Frontal cortex (tissue), 4 donors: ENCODE results near the gene INO80D. TPM values are rescaled to one million over a fixed set of nuclear protein-coding genes. Genes with fewer than 3 reads are reported as not detected.
"Not testable (repeated sequence)": the region's sequence is repeated elsewhere in the genome, so short reads cannot be mapped to it uniquely, and the experiment has no call there.

Experiments
- DNase-seq, 2 donors: peaks; one replicate each; pipeline ENCODE4 v3.0.0; 2012; ENCODE audit warnings: low spot score in 2 of 2
- FAIRE-seq: peaks from 2 replicates; lab custom pipeline; 2012; peaks lifted over from hg19 to GRCh38; lab: Jason Lieb, UNC
- total RNA-seq: library from RNA; depleted of rRNA; stranded (reverse); fragments of >200 nt; gene quantifications from one replicate; pipeline ENCODE4 v1.2.3, GENCODE V29; 2014
- donor health status: control.
- donor health status: control.
- donor health status: control.

INO80D gene
- total RNA-seq, 1 donor from 2014 or later: 16.3 TPM

GRCh38 chr2:206035393-206035792 lies 50.6 kb downstream of the INO80D start:
- FAIRE-seq, DNase-seq: not testable (repeated sequence)

GRCh38 chr2:206033452-206033851 lies 52.5 kb downstream of the INO80D start:
- FAIRE-seq, DNase-seq: not testable (repeated sequence)

DNA sequence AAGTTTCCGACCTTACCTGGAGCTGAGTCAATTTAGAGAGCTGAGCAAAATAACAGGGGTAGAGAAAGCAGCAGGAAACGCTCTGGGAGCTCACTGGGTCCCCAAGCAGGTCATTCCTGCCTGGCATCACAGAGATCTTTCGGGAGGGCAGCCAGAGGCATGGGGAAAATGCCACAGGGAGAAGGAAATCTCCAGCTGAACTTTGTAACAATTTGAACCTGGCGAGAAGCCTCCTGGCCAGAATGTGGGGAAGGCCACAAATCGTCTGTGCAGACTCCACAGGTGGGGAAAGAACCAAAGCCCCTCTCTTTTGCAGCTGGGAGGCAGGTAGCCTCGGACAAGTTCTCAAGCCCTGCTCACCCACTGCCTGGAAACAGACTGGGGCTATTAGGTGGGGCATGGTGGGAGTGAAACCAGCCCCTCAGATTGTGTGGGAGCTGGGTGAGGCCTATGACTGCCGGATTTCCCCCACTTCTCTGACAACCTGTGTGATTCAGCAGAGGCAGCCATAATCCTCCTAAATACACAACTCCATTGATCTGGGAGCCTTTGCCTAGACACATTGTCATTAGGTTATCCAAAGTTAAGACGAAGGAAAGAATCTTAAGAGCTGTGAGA lies 53.9 kb downstream of the INO80D start:
- DNase-seq: no peak
- FAIRE-seq: no peak

- FAIRE-seq (no peak), DNase-seq (no peak)
Measured at GRCh38 chr2:206031162-206031784, 54.7 kb downstream of the INO80D start.

DNA sequence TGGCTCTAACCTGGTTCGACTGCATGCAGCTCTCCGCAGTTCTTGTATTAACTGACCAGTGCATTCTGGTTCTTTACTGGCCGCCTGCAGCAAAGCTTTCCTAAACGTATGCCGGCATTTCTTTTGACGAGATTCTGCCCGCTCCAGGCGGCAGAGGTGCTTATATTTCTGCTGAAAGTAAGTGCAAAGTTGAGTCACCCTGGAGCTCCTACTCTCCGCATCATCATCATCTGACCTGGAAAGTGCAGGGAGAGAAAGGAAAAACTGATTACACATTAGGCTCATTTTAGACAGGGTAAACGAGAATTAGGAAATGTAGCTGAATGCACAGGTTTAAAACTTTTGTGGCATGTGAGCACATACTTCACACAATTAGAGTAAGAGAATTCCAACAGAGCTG lies 57.9 kb downstream of the INO80D start:
- FAIRE-seq (no peak), DNase-seq (no peak)

DNA sequence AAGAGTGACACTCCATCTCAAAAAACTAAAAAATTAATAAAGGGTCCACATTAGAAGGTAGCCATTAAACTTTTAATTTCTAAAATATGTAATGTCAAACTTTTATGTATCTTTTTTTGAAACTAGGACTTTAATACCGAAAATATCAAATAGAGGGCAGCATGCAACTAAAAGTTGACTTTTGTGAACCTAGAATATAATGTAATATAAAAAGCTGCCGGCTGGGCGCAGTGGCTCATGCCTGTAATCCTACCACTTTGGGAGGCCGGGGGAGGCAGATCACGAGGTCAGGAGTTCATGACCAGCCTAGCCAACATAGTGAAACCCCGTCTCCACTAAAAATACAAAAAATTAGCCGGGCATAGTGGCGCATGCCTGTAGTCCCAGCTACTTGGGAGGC lies 62.8 kb downstream of the INO80D start:
- FAIRE-seq (no peak), DNase-seq (no peak)

DNA sequence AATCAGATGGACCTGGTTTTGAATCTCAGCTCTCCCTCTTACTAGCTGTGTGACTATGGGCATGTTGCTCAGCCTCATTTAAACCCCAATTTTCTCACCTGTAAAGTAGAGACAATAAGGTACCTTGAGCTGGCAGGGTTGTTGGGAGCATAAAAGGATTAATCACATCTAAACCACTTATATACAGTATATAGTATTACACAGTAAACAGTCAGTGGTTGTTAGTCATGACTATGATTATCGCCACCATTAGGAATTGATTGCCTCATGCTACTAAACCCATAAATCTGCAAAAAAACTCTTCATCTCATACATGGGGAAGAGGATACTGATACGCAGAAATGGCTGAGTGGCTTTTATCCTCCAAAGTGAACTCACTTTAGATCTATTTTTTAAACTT lies 65.8 kb downstream of the INO80D start:
- no peak for DNase-seq
- FAIRE-seq: no peak

DNA sequence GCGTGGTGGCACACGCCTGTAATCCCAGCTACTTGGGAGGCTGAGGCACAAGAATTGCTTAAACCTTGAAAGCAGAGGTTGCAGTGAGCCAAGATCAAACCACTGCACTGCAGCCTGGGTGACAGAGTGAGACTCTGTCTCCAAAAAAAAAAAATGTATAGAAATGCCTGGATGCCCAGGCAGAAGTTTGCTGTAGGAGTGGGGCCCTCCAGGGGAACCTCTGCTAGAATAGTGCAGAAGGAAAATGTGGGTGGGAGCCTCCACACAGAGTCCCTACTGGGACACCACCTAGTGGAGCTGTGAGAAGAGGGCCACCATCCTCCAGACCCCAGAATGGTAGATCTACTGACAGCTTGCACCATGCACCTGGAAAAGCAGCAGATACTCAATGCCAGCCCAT lies 70.2 kb downstream of the INO80D start:
- not testable (repeated sequence) for DNase-seq, FAIRE-seq

DNA sequence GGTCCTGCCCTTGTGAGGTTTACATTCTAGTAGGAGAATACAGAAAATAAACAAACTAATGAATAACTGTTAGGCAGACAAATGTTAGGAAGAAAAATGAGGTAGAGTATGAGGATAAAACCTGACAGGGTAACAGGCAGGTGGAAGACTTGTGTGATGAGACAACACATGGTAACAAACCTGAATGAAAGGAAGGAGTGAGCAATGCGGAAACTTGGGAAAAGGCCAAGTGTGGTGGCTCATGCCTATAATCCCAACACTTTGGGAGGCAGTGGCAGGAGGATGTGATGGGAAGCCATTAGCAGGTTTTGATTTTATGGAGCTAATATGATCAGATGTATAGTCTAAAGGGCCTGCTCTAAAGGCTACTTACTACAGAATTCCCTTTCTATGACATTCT lies 74.2 kb downstream of the INO80D start:
- FAIRE-seq (no peak), DNase-seq (no peak)

DNA sequence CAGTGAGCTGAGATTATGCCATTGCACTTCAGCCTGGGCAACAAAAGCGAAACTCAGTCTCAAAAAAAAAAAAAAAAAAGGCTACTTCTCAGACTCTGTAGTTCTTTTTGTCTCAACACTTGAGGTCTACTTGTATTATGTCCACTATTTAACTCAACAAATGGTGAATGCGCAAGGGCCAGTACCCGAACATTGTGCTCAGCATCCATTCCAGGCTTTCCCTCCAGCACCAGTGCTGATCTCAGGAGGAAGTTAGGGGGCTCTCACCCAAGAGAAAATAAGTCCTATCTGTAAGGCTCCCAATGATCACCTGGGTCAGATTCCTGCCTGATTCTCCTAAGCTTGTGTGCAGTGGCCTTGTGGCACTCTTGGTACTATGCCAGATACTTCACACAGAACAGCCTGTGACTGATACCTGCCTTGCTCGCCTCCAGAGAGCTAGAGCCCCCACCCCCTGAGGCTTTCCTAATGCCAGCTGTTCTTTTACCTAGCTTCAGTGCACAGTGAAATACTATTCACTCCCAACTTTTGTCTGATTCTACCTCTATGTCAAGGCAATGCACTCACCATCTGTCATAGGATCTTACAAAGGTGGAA lies 74.9 kb downstream of the INO80D start:
- FAIRE-seq: no peak
- no peak for DNase-seq

- DNase-seq (no peak), FAIRE-seq (no peak)
Measured at GRCh38 chr2:206004004-206004693, 81.8 kb downstream of the INO80D start.

- FAIRE-seq: no peak
- no peak for DNase-seq
Measured at GRCh38 chr2:206002440-206002839, 83.5 kb downstream of the INO80D start.

DNA sequence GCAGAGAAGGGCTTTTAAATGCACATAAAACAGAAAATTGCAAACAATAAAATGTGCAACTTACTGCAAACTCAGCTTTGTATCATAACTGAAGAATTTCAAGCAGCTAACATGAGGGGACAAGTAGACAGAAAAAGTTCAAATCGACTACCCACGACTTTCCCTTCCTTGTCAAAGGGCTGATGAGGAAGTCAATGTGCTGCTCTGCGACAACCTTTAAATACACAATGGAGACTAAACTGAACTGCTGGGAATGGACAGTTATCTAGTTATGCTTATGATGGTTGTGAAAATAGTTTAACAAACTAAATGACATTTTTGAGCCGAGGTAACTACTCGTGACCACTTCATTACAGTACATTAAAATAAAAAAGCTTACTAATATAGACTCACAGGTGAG lies 84.1 kb downstream of the INO80D start:
- DNase-seq (no peak), FAIRE-seq (no peak)

- no peak for FAIRE-seq
- no peak for DNase-seq
Measured at GRCh38 chr2:206000776-206001175, 85.2 kb downstream of the INO80D start.

DNA sequence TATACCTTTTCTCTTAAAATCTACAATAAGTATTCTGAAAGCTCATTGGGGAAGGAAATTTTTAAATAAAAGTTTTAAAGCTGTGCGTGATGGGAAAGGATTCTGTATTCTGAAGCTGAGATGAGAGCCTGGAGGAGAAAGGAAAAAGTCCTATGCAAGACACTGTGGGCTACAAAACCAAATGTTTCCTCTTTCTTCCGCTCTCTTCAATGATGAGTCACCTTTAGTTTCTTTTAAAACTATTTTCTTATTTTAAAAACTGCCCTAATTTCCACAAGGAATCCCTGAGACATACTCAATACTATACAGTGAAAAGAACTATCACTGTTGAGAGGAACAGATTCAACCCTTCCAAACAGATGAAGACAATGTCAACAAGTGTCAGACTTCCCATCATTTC lies 87.4 kb downstream of the INO80D start:
- FAIRE-seq (no peak), DNase-seq (no peak)

DNA sequence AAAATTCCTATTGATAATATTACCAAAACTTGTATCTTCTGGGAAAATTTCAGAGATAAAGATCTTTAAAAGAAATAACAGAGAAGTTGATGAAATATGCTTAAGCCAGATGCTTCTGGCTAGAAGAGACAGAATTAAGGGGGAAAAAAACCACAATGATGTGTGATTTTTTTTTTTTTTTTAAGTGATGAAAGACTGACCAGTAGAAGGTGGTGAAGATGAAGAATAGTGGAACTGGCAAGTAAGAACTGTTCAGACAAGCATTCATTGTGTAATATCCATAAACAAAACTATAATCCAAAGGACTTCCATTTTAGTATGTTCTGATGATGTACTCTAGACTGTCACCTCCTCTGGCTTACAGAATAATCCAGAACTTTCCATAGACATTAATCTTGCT lies 89.8 kb downstream of the INO80D start:
- DNase-seq: no peak
- no peak for FAIRE-seq

- no peak for FAIRE-seq
- DNase-seq: no peak
Measured at GRCh38 chr2:205995260-205995659, 90.7 kb downstream of the INO80D start.

DNA sequence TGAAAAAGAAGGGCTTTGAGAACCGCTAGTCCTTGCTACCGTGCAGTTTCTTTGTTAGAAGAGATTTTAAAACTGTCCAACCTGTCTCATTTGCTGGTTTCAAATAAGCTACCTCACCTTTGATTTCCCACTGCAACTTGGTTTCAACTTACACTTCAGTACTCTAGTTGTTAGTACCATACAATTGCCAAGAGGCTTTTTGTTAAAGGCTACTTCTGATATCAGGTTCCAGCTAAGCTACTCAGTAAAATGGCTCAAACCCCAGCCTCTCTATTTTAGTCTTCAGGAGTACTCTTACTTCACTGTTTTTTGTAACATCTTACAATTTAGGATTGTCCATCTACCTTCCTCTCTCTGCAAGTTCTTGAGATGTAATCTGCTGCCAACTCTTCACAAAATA lies 91.6 kb downstream of the INO80D start:
- FAIRE-seq (no peak), DNase-seq (no peak)

DNA sequence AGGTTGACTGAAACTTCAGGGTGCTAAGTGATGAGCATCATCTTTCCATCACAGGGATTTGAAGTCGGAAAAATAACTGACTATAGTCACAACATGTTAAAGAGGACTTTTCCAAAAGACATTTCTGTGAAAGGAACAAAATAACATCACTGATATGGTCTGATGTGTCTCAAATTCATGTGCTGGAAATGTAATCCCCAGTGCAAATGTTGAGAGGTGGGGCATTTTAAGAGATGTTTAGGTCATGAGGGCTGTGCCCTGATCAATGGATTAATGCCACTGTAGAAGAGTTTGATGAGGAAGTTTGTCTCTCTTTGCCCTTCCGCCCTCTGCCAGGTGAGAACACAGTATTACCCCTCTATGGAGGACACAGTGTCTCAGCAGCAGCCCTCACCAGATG lies 95.9 kb downstream of the INO80D start:
- DNase-seq (no peak), FAIRE-seq (no peak)

- FAIRE-seq: no peak
Measured at GRCh38 chr2:205989271-205990071, 96.5 kb downstream of the INO80D start.

More at GRCh38 chr2:205989271-205990071, 96.5 kb downstream of the INO80D start:
- DNase-seq: peak in 1 of 2 donors; percentile 12
